Measurements from ENCODE around the gene TSEN15. TPM values are rescaled to one million over a fixed set of nuclear protein-coding genes. Genes with fewer than 3 reads are reported as not detected.

Gene TSEN15
- total and polyA plus RNA-seq, 2 of the 13 experiments (the other 11 are each of a cell fraction or from before 2014, with no cell fraction given), result 25.6 to 35.8 TPM

- TF ChIP-seq ZBTB49 (CRISPR knock-in tag; IDR thresholded peaks at IDR 0.05; ENCODE audit: borderline replicate concordance) (no peak), CCAR2 (optimal IDR thresholded peaks at IDR 0.05; ENCODE audit: low read depth, low read length) (no peak), ZNF496 (CRISPR knock-in tag; IDR thresholded peaks at IDR 0.05; ENCODE audit: insufficient replicate concordance) (no peak), TCF7 (IDR thresholded peaks at IDR 0.05; ENCODE audit: low read depth) (peak; percentile 38; the same call in 1 of the 2 replicates), ZNF30 (CRISPR knock-in tag; IDR thresholded peaks at IDR 0.05) (no peak), MAFG (CRISPR knock-in tag; IDR thresholded peaks at IDR 0.05) (peak; percentile 36; the same call in 1 of the 2 replicates), TBX2 (CRISPR knock-in tag; IDR thresholded peaks at IDR 0.05; ENCODE audit: borderline replicate concordance) (no peak), AHR (CRISPR knock-in tag; IDR thresholded peaks at IDR 0.05) (no peak), GPBP1L1 (CRISPR knock-in tag; IDR thresholded peaks at IDR 0.05) (no peak), ATF6 (CRISPR knock-in tag; conservative IDR thresholded peaks at IDR 0.05) (no peak), HMG20A (CRISPR knock-in tag; IDR thresholded peaks at IDR 0.05; ENCODE audit: borderline replicate concordance) (peak; percentile 74; the same call in 1 of the 2 replicates), ZBTB20 (CRISPR knock-in tag; IDR thresholded peaks at IDR 0.05; ENCODE audit: borderline replicate concordance, low read depth) (no peak), ZNF276 (CRISPR knock-in tag; IDR thresholded peaks at IDR 0.05; ENCODE audit: low read depth) (no peak), MAFK (conservative IDR thresholded peaks at IDR 0.05 in 1 of 2, IDR thresholded peaks at IDR 0.05 in 1 of 2; ENCODE audit: low read length in 2 of 2) (peak; percentile 9 to 74; a peak in 2 of 4 replicates), ZNF816 (CRISPR knock-in tag; IDR thresholded peaks at IDR 0.05; ENCODE audit: borderline replicate concordance) (no peak), ATF2 (CRISPR knock-in tag; IDR thresholded peaks at IDR 0.05) (no peak), ZNF431 (CRISPR knock-in tag; IDR thresholded peaks at IDR 0.05; ENCODE audit: borderline replicate concordance, low read depth) (no peak), E2F5 (CRISPR knock-in tag; conservative IDR thresholded peaks at IDR 0.05) (no peak), ZNF562 (CRISPR knock-in tag; IDR thresholded peaks at IDR 0.05; ENCODE audit: borderline replicate concordance) (no peak), NONO (IDR thresholded peaks at IDR 0.05) (no peak), NONO (CRISPR knock-in tag; conservative IDR thresholded peaks at IDR 0.05) (no peak)
Measured at GRCh38 chr1:184002071-184002470, 49.5 kb upstream of the TSEN15 start (continued).

Data from HepG2 (cell line).